Endodermal cell (in vitro differentiated cells): Measurements from ENCODE around the gene AK8. TPM values are rescaled to one million over a fixed set of nuclear protein-coding genes. Genes with fewer than 3 reads are reported as not detected.

Experiments used
- DNase-seq: peaks from one replicate; pipeline ENCODE4 v3.0.0-alpha.2; 2017
- H3K27ac ChIP-seq: 2 replicates; pipeline ENCODE4 v1.5.1; 2013; ENCODE audit warnings: mild to moderate bottlenecking, low read depth, low read length, moderate library complexity
- H3K27me3 ChIP-seq: 2 replicates; pipeline ENCODE4 v1.6.1; 2013; ENCODE audit warnings: mild to moderate bottlenecking, low read length, moderate library complexity; ENCODE audit not compliant: insufficient read depth, control insufficient read depth, poor library complexity, severe bottlenecking
- H3K36me3 ChIP-seq: 2 replicates; pipeline ENCODE4 v1.7.0; 2013; ENCODE audit warnings: mild to moderate bottlenecking, low read length, moderate library complexity; ENCODE audit not compliant: control insufficient read depth, insufficient read depth
- H3K4me1 ChIP-seq: one replicate; pipeline ENCODE4 v1.7.0; 2013; ENCODE audit warnings: low read length; ENCODE audit not compliant: control insufficient read depth, insufficient read depth
- H3K4me3 ChIP-seq: 2 replicates; pipeline ENCODE4 v1.5.1; 2013; ENCODE audit warnings: mild to moderate bottlenecking, low read length, moderate library complexity
- H3K9ac ChIP-seq: 2 replicates; pipeline ENCODE4 v1.6.1; 2013; ENCODE audit warnings: mild to moderate bottlenecking, low read length, moderate library complexity; ENCODE audit not compliant: poor library complexity, severe bottlenecking; ENCODE audit errors: extremely low read depth
- H3K9me3 ChIP-seq: 2 replicates; pipeline ENCODE4 v1.6.1; 2013; ENCODE audit warnings: mild to moderate bottlenecking, low read length, moderate library complexity; ENCODE audit not compliant: control insufficient read depth
- H3K27ac Mint-ChIP-seq: 2 replicates; pipeline ENCODE4 v1.8.0; 2020; ENCODE audit warnings: mixed read lengths
- H3K27me3 Mint-ChIP-seq: 2 replicates; pipeline ENCODE4 v1.8.0; 2021; ENCODE audit warnings: mild to moderate bottlenecking, mixed read lengths; ENCODE audit not compliant: insufficient read depth
- H3K36me3 Mint-ChIP-seq: 2 replicates; pipeline ENCODE4 v1.8.0; 2020; ENCODE audit warnings: low read depth, mixed read lengths
- H3K4me1 Mint-ChIP-seq: 2 replicates; pipeline ENCODE4 v1.8.0; 2020; ENCODE audit warnings: mixed read lengths
- H3K4me3 Mint-ChIP-seq: 2 replicates; pipeline ENCODE4 v1.8.0; 2020; ENCODE audit warnings: mild to moderate bottlenecking, moderate library complexity, mixed read lengths
- H3K9me3 Mint-ChIP-seq: 2 replicates; pipeline ENCODE4 v1.8.0; 2020; ENCODE audit warnings: mild to moderate bottlenecking, mixed read lengths
- WGBS, 2 experiments: methylation state at CpG; one replicate each; pipeline versions ENCODE4 v1.1.5 to v1.1.7; 2013; ENCODE audit warnings: missing lambda C conversion rate in 2 of 2, mixed read lengths in 1 of 2; ENCODE audit not compliant: insufficient coverage in 1 of 2, insufficient read length in 1 of 2; 5-methylcytosine and 5-hydroxymethylcytosine counted together
- total RNA-seq, 2 donors: library from RNA; stranded (reverse); fragmentation: NEBNext Ultra II Directional in 1 of 2; extraction: Animal tissue kit (Norgen Biotek cat#: 25700) in 1 of 2; gene quantifications; 2 replicates in 1 of 2; 3 replicates in 1 of 2; pipeline ENCODE4 v1.2.1, GENCODE V29; 2021
- TF ChIP-seq, protein P1 (sequence below): fragments of 200-600 bp; sonication (generic); conservative IDR thresholded peaks from 2 replicates; pipeline ENCODE4 v1.5.0; 2021; ENCODE audit warnings: antibody characterized with exemption, mild to moderate bottlenecking

AK8 gene
- total RNA-seq, 2 donors from 2014 or later: 1.3 to 2.6 TPM

DNA sequence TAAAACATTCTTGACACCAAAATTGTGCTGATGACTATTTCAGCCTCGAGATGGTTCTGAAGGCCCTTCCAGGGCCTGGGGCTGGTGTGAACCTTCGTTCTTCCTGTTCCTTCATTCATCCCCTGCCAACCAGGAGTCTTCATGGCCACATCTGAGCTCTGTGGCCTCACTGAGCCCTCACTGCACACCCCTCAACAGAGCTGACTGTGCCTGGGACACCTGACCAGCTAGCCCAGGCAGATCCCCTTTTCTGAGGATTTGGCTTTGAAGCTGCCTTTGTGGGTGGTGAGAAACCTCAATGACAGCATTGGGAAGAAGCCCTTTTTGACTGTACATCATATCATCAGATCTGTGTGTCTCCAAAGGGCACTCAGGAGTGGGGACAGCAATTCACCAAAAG is 13.8 kb downstream of the AK8 start:
- no peaks in the 10 kb centered on the region for H3K27me3 ChIP-seq
- no peak overlapping the region for H3K27ac ChIP-seq
- no peaks in the 10 kb centered on the region for H3K36me3 ChIP-seq
- Mint-ChIP-seq H3K4me3 (no peak overlapping the region), H3K36me3 (no peaks in the 10 kb centered on the region), H3K27ac (no peak overlapping the region), H3K27me3 (no peaks in the 10 kb centered on the region), H3K9me3 (no peaks in the 10 kb centered on the region), H3K4me1 (no peaks in the 10 kb centered on the region)
- H3K9ac ChIP-seq: no peak overlapping the region
- DNase-seq: no peak
- WGBS, 2 experiments: 87 to 100% methylated on average over 2 of the region's 2 CpGs
- H3K4me3 ChIP-seq: no peak overlapping the region
- no peaks in the 10 kb centered on the region for H3K4me1 ChIP-seq
- no peaks in the 10 kb centered on the region for H3K9me3 ChIP-seq
- TF ChIP-seq, protein P1, sequence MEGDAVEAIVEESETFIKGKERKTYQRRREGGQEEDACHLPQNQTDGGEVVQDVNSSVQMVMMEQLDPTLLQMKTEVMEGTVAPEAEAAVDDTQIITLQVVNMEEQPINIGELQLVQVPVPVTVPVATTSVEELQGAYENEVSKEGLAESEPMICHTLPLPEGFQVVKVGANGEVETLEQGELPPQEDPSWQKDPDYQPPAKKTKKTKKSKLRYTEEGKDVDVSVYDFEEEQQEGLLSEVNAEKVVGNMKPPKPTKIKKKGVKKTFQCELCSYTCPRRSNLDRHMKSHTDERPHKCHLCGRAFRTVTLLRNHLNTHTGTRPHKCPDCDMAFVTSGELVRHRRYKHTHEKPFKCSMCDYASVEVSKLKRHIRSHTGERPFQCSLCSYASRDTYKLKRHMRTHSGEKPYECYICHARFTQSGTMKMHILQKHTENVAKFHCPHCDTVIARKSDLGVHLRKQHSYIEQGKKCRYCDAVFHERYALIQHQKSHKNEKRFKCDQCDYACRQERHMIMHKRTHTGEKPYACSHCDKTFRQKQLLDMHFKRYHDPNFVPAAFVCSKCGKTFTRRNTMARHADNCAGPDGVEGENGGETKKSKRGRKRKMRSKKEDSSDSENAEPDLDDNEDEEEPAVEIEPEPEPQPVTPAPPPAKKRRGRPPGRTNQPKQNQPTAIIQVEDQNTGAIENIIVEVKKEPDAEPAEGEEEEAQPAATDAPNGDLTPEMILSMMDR: no peak

DNA sequence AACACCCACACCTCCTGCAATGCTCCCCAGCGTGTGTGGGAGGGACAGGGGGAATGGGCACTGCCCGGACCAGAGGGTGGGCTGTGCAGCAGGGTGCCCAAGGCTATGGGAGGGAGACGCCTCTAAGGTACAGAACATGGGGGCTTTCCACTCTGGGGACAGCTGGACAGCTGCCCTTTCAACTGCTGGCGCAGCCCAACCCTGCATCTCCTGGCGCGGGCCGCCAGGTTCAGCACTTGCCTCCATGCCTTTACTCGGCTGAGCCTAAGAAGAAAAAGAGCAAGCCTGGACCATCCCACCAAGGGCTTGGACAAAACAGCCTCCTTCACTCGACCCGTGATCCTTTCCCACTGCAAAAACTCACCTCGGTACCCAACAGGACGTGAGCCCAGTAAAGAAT is 15.0 kb downstream of the AK8 start:
- H3K4me3 ChIP-seq: no peak overlapping the region
- Mint-ChIP-seq H3K9me3 (no peaks in the 10 kb centered on the region), H3K4me3 (no peak overlapping the region), H3K4me1 (no peaks in the 10 kb centered on the region), H3K27me3 (peaks cover 2% of the 10 kb centered on the region), H3K27ac (no peak overlapping the region), H3K36me3 (no peaks in the 10 kb centered on the region)
- 80 to 84% methylated on average over 4 to 12 of the region's 12 CpGs for WGBS, 2 experiments
- TF ChIP-seq, protein P1: no peak
- H3K27me3 ChIP-seq: no peaks in the 10 kb centered on the region
- no peak overlapping the region for H3K9ac ChIP-seq
- no peaks in the 10 kb centered on the region for H3K9me3 ChIP-seq
- no peaks in the 10 kb centered on the region for H3K36me3 ChIP-seq
- no peak overlapping the region for H3K27ac ChIP-seq
- DNase-seq: no peak
- no peaks in the 10 kb centered on the region for H3K4me1 ChIP-seq

- Mint-ChIP-seq H3K9me3 (no peaks in the 10 kb centered on the region), H3K4me1 (no peaks in the 10 kb centered on the region), H3K27me3 (peaks cover 2% of the 10 kb centered on the region), H3K4me3 (no peak overlapping the region), H3K27ac (no peak overlapping the region), H3K36me3 (no peaks in the 10 kb centered on the region)
- no peak overlapping the region for H3K4me3 ChIP-seq
- DNase-seq: no peak
- no peak overlapping the region for H3K27ac ChIP-seq
- no peaks in the 10 kb centered on the region for H3K9me3 ChIP-seq
- no peaks in the 10 kb centered on the region for H3K4me1 ChIP-seq
- H3K36me3 ChIP-seq: no peaks in the 10 kb centered on the region
- no peaks in the 10 kb centered on the region for H3K27me3 ChIP-seq
- 71 to 80% methylated on average over 4 to 6 of the region's 6 CpGs for WGBS, 2 experiments
- H3K9ac ChIP-seq: no peak overlapping the region
- TF ChIP-seq, protein P1: no peak
These were observed 15.6 kb downstream of the AK8 start for GRCh38 chr9:132862533-132862932.
